ENCODE results near the gene HIVEP3.

HIVEP3 gene

DNA sequence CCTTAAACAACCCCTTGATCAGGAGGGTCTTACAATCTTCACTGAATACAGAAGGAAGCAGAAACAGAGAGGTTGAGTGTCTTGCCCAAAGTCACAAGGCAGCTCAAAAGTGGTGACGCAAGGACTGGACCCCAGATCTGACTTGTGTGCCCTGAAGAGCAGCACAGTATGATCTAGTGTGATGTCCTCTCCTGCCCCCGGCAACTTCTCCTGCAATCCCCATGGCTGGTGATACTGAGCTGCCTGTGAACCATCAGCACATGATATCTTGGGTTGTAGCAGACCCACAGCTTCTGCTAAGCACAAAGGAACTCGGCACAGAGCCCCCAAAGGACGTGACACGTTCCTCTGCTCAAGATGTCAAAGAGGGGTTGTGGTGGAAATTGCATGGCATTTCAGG lies 383.0 kb downstream of the HIVEP3 start:
- no peak overlapping the region for H3K27ac ChIP-seq
- DNase-seq (ENCODE audit: low read depth, low spot score) = no peak

DNA sequence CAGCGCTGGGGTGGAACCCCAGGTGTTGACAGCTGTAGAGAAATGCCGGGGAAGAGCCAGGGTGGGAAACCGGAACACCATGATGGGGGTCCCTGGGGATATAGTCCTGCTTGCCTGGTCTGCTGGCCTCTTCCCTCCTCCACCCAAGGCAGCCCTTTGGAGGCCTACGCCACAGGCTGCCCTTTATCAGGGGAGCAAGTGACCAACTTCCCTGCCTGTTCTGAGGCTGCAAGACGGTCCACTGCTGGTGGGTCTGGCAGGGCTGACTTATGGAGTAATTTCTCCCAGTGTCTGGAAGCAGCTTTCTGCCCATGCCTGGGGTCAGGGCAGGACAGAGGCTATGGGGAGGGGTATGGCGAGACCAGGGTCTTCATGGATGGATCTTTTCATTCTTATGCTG lies 383.4 kb downstream of the HIVEP3 start:
- no peak for DNase-seq (ENCODE audit: low read depth, low spot score)
- no peak overlapping the region for H3K27ac ChIP-seq

DNA sequence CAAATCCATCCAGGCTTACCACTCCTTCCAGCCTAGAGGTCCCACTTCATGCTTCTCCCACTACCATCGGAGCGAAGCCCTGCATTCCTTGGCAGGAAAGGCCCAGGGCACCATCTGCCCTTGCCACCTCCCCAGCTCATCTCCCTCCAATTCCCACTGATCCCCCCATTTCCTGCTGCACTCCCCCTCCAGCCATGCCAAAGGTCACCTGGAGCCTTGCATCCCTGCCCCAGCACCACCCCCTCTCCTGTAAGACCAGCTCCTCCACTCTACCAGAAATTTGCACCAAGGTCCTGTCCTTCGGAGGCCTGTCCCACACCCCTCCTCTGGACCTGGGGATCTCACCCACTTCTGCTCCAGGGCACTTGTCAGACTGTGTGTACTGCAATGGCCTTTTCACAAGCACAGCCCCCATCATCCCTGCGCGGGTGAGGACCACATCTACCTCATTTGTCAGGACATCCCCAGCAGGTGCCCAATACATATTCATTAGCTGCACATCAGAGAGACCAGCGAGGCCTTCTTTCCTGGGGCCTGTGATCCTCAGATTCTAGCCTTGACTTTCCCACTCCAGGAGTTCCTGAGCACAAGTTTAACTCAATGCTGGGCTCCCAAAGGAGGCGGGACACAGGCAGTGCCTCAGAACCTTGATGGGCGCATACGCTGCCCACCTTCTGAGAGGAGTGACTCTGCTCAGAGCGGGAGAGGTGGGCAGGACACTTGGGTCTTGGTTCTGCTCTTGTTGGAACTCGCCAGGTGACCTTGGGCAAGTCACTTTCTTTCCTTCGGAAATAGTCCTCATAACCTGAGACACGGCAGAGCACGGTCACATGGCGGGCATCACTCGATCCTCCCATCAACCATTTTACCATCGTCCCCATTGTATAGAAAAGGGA lies 384.3 kb downstream of the HIVEP3 start:
- H3K27ac ChIP-seq = no peak overlapping the region
- no peak for DNase-seq (ENCODE audit: low read depth, low spot score)

DNA sequence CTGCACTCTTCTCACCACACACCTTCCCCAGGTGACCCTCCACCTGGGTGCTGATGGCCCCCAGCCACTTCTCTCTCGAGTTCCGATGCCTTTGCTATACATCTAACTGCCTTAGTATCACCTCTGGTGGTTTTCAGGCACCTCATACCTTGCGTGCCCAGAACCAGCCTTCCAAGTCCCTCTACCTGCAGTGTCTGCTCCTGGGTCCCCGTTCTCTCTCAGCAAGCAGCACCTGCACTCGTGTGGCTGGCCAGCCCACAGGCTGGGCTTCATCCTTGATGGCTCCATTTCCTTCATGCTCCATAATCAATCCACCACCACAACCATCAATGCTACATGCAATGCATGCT lies 385.0 kb downstream of the HIVEP3 start:
- H3K27ac ChIP-seq = no peak overlapping the region
- DNase-seq (ENCODE audit: low read depth, low spot score) = no peak

DNA sequence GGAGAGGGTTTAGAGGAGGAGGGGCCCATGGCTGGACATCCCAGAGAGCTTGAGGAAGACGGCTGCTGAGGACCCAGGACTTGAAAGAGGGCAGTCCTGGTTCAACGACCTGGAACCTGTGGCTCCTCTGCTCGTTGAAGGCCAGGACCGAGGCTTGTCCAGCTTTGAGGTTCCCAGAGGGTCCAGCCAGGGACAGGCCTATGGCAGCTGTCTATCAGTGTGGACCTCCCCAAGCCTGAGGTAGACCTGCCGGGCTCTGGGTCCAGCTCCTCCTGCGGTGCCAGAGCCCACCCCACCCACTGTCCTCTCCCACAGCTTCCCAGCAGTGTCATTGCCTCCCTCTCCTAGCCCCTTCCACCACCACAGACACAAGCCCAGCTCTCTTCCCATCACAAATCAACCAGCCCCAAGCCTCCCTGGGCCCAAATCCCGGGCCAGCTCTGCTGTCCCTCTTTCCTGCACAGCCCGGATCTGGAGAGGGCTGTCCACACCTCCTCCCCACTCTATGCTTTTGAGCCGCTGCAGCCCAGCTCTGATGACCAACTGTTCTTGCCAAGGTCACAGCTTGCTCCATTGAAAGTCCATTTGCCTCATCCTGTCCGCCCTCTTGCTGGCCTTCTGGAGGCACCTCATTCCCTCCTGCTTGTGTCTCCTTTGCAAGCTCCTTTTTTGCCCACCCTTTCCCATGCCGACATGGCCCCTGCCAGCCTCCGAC lies 385.5 kb downstream of the HIVEP3 start:
- no peak overlapping the region for H3K27ac ChIP-seq
- DNase-seq (ENCODE audit: low read depth, low spot score) = no peak

DNA sequence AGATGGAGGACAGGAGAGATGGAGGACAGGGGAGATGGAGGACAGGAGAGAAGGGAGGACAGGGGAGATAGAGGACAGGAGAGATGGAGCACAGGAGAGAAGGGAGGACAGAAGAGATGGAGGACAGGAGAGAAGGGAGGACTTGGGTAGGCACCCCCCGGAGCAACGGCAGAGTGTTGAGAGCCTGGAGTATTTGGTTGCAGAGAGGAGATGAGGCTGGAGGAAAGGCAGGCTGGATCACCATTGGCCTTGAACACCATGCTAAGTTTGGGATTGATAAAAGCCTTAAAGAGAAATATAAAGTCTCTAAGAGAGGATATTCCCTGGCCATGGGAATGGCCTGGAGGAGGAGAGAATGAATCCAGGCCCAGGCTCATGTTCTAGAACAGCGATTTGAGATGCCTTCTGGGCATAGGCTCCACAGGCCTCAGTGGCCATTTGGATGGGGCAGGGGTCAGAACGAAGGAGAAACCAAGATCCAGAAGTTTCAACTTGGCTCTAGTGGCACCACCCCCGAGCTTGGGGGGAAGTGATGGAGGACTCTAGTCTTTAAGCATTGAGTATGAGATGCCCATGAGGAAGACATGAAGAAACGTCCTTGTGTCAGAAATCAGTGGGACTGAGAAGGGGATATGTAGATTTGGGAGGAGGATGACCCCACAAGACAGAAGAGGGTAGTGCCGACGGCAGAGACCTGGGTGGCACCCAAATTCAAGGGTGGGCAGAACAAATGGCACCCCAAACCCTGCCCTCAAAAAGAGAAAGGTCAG lies 386.3 kb downstream of the HIVEP3 start:
- no peak overlapping the region for H3K27ac ChIP-seq
- DNase-seq (ENCODE audit: low read depth, low spot score) = no peak

DNA sequence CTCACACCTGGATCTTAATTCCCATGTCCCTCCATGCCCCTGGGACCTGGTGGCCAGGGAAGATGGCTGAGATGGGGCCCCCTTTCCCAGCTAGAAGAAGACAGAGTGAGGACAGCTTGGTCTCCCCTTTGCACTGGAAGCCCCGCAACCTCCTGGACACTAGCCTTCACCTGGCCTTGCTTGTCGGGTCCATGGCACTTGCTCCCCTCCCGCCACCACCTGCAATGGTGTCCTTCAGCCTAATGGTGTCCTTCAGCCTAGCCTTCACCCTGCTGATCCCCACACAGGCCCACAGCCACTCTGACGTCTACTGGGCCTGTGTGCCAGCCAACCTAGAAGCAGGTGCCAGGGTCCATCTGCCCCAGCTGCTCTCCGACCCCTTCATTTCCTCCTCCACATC lies 388.3 kb downstream of the HIVEP3 start:
- DNase-seq (ENCODE audit: low read depth, low spot score) = no peak
- no peak overlapping the region for H3K27ac ChIP-seq

DNA sequence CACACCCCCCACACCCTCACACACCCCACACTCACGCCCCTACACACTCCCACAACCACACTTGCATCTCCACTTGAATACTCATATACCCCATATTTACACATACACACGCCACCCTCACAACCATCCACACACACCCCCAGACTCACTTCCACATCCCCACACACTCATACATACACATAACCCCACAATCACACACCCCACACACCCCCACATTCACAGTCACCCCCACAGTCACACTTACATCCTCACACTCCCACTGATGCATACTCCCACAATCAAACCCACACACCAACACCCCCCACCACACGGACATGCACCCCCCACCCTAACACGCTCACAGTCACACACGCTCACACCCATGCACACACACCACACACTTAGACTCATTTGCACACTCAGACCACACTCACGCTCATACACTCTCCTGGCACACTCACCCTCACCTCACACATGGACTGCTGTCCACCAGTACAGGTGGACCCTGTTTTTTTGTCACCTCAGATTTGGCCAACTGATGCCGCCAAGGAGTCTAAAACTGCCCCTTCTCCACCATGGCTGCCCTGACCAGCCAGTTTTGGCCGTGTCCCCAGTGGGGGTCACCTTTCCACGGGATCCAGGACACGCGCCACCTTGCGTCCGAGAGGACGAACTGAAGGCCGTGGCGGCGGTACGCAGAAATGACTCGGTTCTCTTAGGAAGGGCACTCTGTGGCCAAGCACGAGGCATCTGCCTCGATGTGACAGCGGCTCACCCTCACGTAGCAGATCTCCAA lies 388.9 kb downstream of the HIVEP3 start:
- no peak for DNase-seq (ENCODE audit: low read depth, low spot score)
- H3K27ac ChIP-seq = no peak overlapping the region

DNA sequence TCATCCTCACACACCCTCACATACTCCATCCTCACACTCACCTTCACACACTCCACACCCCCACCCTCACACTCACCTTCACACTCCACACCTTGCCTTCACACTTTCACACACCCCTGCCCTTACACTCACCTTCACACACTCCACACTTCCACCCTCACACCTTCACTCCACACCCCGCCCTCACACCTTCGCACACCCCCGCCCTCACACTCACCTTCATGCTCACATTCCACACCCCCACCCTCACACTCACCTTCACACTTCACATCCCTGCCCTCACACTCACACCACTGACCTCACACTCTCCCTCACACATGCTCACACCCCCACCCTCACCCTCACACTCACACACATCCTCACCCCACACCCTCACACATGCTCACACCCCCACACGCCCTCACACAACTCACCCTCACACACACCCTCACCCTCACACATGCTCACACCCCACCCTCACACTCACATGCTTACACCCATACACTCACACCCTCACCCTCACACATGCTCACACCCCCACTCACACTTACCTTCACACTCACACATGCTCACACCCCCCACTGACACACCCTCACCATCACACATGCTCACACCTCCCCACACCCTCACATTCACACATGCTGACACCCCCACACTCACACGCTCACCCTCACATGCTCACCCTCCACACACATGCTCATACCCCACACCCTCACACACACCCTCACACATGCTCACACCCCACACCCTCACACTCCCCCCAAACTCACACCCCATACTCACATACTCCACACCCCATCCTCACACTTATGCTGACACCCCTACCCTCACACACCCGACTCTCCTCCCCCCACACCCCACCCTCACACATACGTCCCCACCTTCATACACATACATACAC lies 389.8 kb downstream of the HIVEP3 start:
- DNase-seq (ENCODE audit: low read depth, low spot score) = no peak

DNA sequence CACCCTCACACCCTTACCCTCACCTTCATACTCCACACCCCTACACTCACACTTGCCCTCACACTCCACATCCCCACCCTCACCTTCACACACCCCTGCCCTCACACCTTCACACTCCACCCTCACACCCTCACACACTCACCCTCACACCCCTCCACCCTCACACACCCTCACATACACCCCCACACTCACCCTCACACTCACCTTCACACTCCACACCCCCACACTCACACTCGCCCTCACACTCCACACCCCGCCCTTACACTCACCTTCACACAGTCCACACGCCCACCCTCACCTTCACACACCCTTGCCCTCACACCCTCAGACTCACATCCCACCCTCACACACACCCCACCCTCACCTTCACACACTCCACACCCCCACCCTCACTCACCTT lies 390.6 kb downstream of the HIVEP3 start:
- no peak for DNase-seq (ENCODE audit: low read depth, low spot score)
- H3K27ac ChIP-seq = no peak overlapping the region

More for the DNA sequence above, 389.8 kb downstream of the HIVEP3 start:
- no peak overlapping the region for H3K27ac ChIP-seq

DNA sequence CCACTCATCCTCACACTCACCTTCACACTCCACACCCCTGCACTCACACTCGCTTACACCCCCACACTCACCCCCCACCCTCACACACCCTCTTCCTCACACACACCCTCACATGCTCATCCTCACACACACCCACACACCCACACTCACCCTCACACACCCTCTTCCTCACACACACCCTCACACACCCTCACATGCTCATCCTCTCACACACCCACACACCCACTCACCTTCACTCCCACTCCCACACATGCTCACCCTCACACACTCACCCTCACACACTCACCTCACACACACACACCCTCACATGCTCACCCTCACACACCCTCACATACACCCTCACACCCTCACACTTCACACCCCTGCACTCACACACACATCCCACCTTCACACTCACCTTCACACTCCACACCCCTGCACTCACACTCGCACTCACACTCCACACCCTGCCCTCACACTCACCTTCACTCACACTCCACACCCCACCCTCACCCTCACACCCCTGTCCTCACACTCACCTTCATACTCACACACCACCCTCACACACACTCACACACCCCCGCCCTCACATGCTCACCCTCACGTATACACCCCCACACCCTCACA lies 391.7 kb downstream of the HIVEP3 start:
- no peak overlapping the region for H3K27ac ChIP-seq
- no peak for DNase-seq (ENCODE audit: low read depth, low spot score)

DNA sequence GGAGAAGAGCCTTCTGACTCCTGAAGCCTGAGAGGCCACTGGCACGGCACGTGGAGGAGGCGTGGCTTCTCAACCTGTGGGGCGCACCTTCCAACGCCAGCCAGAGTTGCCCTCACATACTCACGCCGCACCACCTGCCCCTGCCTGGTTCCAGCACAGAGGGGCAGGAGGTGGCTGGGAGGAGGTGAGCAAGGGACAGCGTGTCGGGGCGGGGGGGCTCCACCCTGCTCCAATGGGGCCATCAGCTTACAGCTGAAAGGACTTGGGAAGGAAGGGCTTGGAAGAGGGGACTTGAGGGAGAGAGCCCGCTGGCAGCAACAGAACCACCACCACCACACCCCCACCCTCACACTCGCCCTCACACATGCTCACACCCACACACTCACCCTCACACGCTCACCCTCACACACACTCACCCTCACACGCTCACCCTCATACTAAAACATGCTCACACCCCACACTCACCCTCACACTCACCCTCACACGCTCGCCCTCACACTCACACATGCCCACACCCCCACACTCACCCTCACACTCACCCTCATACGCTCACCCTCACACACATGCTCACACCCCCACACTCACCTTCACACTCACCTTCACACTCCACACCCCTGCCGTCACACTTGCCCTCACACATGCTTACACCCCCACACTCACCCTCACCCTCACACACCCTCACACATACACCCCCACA lies 392.7 kb downstream of the HIVEP3 start:
- DNase-seq (ENCODE audit: low read depth, low spot score) = no peak
- H3K27ac ChIP-seq = no peak overlapping the region

DNA sequence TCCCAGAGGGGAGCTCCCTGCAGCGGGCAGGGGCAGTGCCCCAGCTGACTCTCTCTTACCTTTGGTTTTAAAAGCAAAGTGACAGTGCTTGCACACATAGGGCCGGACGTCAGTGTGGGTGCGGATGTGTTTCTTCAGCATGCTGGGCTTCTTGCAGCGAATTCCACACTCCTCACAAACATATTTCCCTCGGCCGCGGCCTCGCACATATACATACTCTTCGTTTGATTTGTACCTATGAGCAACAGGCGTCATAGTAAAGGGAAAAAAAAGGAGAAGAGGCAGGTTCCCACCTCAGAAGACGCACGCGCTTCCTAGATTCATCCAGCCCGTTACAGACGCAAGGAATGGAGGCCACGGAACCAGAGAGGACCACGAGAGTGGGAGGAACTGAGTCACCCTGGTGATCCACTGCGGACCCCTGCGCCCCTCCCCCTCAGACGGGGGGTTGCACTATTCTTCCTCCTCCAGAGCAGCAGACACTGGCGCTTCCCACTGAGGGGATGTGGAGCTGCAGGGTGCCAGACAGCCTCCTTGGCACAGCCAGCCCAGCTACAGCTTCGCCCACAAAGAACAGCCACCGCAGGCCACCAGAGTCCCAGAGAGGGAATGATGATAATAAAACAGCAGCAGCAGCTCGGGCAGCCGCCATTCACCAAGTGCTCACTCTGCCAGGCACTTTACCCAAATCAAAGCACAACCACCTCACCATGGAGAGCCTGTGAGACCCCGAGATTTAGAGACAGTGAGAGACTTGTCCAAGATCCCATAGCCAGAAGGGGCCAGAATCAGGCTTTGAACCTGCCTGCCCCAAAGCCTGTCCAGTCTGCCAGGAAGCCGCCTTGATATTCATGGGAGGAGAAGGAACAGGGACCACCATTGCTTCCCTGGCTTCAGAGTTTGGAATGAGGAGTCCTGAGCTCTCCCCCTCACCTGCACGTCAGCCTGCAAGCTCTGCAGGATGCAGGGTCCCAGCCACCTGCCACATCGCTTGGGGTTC lies 393.7 kb downstream of the HIVEP3 start:
- no peak for DNase-seq (ENCODE audit: low read depth, low spot score)

DNA sequence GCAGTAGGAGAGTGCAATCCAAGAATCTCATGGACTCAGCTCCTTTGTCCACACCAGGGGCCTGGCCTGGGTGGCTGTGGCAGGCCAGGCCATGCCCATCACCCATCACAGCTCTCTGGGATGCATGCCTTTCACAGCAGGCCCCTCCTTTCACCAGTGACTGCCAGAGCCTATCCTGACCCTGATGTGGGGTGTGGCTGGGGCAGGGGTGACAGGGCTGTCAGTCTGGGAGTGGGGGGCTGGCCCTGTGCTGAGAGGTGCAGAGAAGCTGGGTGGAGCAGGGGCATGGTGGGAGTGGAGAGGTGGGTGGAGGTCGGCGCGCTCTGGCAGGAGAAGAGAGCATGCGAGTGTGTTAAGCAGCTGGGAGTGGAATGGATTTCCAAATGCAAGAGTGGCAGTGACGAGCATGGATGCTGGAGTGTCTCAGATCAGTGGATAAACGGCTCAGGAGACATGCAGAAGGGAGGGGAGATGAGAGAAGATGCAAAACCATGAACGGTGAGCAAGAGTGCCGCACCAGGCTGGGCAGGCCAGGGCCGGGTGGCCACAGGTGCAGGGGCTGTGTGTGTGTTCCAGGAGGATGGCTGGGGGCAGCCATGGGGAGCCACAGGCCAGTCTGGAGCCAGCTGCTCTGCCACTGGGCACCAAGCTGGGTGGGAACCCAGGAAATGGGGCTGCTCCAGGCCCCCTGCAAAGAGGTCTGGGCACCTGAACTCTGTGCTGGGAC lies 394.6 kb downstream of the HIVEP3 start:
- DNase-seq (ENCODE audit: low read depth, low spot score) = no peak
- H3K27ac ChIP-seq = no peak overlapping the region

More for the DNA sequence above, 393.7 kb downstream of the HIVEP3 start:
- H3K27ac ChIP-seq = no peak overlapping the region

DNA sequence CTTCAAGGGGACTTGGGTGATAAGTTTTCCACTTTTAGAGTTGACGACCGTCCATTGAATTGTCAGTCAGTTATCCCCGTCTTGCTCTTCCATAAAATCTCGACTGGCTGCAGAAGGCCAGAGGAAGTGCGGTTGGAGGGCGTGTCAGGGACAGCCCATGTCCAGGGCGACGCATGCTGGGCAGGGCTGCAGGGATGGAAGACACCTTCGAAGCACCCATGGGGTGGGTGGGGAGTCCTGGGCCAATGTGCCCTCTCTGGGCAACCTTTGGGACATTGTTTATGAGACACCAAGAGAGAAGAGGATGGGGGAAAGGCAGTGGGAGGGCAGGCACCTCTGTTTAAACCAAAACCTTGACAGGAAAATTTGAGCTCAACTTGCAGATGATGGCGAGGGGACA lies 395.7 kb downstream of the HIVEP3 start:
- no peak overlapping the region for H3K27ac ChIP-seq
- DNase-seq (ENCODE audit: low read depth, low spot score) = no peak

DNA sequence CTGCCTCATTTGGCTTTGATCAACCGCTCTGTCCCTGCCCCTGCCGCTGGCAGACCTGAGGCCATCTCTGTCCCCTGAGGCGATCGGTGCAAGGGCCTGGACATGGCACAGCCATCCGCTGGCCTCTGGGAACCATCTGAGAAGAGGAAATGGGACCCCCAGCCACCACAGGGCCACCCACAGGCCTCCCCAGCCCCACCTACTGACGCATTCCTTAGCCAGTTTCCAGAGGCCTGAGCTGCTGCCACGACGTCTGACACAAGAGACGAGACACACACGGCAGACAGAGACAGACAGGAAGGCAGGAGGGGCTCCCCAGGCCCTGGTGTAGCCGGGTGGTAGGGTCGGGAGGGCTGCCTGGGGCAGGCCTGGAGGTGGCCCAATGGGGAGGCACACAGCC lies 397.0 kb downstream of the HIVEP3 start:
- DNase-seq (ENCODE audit: low read depth, low spot score) = no peak
- H3K27ac ChIP-seq = no peak overlapping the region

Data from epithelial cell of prostate (primary cell).